BJ (cell line): ENCODE results near the gene UACA. TPM values are rescaled to one million over a fixed set of nuclear protein-coding genes. Genes with fewer than 3 reads are reported as not detected.

Experiments used
- CTCF ChIA-PET: fragments of 350-600 bp; formaldehyde crosslinking; extraction: SDS; loops from one replicate; lab custom pipeline; 2021; ENCODE audit warnings: antibody characterized with exemption, inconsistent platforms; lab: Yijun Ruan, JAX
- POLR2A ChIA-PET: fragments of 300-600 bp; sonication (Branson Sonifier 250); formaldehyde crosslinking; extraction: SDS; loops from one replicate; lab custom pipeline; 2021; ENCODE audit warnings: antibody characterized with exemption; lab: Charles Lee
- DNase-seq: peaks from one replicate; pipeline ENCODE4 v3.0.0-alpha.2; 2011; ENCODE audit warnings: low read depth
- H3K27me3 ChIP-seq: 2 replicates; pipeline ENCODE4 v1.6.0; 2011; ENCODE audit warnings: low read length; ENCODE audit not compliant: control insufficient read depth, insufficient read depth
- H3K36me3 ChIP-seq: 2 replicates; pipeline ENCODE4 v1.5.1; 2011; ENCODE audit warnings: low read length; ENCODE audit not compliant: control insufficient read depth, insufficient read depth
- H3K4me3 ChIP-seq: 2 replicates; pipeline ENCODE4 v1.5.1; 2011; ENCODE audit warnings: low read depth, mild to moderate bottlenecking, control low read depth, low read length
- polyA plus RNA-seq: library from polyadenylated mRNA; depleted of rRNA; stranded (reverse); fragments of >200 nt; gene quantifications from 2 replicates; pipeline ENCODE4 v1.2.3, GENCODE V29; 2011
- TF ChIP-seq, protein P1 (sequence below): IDR thresholded peaks from 2 replicates; pipeline ENCODE4 v1.5.1; 2011; ENCODE audit warnings: low read depth, mild to moderate bottlenecking, control low read depth, inconsistent platforms, low read length, moderate library complexity; ENCODE audit not compliant: insufficient read depth

The UACA gene
- polyA plus RNA-seq, 1 experiment = 143 TPM

DNA sequence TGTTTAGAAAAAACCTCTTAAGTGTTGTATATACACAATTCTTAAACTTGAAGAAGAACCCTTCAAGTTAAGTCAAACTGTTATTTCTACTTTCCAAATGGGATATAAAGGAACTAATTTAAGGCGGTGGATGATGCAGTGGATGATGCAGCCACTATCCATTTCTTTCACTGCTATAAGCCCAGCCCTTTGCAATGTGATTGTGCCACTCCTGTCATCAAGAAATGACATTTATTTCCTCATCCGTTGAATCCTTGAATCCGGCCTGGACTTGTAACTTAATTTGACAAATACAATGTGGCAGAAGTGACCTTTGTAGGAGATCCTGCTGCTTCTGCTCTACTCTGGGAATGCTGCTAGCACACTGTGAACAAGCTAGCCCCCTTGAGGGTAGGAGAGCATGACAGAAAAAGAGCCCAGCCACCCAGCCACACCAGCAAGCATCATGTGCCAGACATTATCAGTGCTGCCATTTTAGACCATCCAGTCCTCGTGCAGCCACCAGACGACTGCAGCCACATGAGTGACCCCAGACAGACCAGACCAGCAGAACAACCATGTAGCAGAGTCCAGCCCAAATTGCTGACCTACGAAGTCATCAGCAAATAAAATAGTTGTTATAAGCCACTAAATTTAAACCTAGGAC lies 47.4 kb downstream of the UACA start:
- CTCF ChIA-PET = interaction anchor here (0.6 to 1.7 kb wide), 5 partner anchors 9 to 147 kb away, joined by 3 to 5 read pairs (median 3); no protein-coding TSS in a partner anchor

DNA sequence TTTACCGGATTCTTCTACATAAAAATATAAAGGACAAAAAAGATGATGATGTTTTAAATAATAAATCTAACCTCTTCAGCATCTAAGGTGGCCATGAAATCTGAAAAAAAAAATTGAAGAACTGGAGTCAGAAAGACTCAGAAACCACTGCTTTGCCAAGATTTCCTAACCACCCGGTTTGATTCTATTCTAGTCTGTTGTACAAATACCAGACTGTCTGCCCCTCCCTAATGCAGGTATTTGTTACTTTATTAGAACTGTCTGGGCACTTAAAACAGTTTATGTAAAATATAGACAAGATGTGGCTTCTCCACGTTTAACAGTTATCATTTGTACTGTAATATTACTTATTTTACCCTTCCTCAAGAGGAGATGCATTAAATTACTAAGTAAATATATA lies 48.8 kb downstream of the UACA start:
- CTCF ChIA-PET = interaction anchor here (0.5 to 2.5 kb wide), 4 partner anchors 8 to 1066 kb away, joined by 3 to 16 read pairs (median 4); no protein-coding TSS in a partner anchor
- POLR2A ChIA-PET = no interaction called here
- no peaks in the 10 kb centered on the region for H3K27me3 ChIP-seq
- H3K4me3 ChIP-seq = no peak overlapping the region
- TF ChIP-seq, protein P1, sequence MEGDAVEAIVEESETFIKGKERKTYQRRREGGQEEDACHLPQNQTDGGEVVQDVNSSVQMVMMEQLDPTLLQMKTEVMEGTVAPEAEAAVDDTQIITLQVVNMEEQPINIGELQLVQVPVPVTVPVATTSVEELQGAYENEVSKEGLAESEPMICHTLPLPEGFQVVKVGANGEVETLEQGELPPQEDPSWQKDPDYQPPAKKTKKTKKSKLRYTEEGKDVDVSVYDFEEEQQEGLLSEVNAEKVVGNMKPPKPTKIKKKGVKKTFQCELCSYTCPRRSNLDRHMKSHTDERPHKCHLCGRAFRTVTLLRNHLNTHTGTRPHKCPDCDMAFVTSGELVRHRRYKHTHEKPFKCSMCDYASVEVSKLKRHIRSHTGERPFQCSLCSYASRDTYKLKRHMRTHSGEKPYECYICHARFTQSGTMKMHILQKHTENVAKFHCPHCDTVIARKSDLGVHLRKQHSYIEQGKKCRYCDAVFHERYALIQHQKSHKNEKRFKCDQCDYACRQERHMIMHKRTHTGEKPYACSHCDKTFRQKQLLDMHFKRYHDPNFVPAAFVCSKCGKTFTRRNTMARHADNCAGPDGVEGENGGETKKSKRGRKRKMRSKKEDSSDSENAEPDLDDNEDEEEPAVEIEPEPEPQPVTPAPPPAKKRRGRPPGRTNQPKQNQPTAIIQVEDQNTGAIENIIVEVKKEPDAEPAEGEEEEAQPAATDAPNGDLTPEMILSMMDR = no peak
- DNase-seq = no peak
- no peaks in the 10 kb centered on the region; the same call in 1 of the 2 replicates for H3K36me3 ChIP-seq

More for the DNA sequence above, 47.4 kb downstream of the UACA start:
- no peak for DNase-seq
- POLR2A ChIA-PET = no interaction called here
- Histone ChIP-seq H3K27me3 (no peaks in the 10 kb centered on the region), H3K4me3 (no peak overlapping the region), H3K36me3 (peaks cover 2% of the 10 kb centered on the region)
- TF ChIP-seq, protein P1 = no peak

DNA sequence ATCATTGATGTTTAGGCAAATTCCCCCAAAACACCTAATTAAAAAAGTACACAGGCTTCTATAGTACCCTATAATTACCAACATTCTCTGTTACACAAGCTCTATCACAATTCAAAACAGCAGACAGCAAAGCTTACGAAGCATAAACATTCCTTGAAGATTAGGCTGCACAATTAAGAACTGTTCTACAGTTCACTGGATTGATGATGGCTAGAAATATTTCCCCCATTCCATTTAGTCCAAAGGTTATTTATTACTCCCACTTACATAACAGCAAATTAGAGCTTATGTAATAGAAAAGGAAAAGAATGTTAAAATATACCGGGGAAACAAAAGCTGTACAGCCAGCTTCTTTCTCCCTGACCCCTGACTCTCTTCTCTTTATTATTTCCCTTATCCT lies 49.3 kb downstream of the UACA start:
- H3K4me3 ChIP-seq = no peak overlapping the region
- ChIA-PET POLR2A (no interaction called here), CTCF (interaction anchor here (0.5 to 2.5 kb wide), 3 partner anchors 9 to 161 kb away, joined by 3 to 16 read pairs (median 4); no protein-coding TSS in a partner anchor)
- H3K36me3 ChIP-seq = no peaks in the 10 kb centered on the region; the same call in 1 of the 2 replicates
- no peaks in the 10 kb centered on the region for H3K27me3 ChIP-seq
- TF ChIP-seq, protein P1 = no peak
- DNase-seq = no peak

DNA sequence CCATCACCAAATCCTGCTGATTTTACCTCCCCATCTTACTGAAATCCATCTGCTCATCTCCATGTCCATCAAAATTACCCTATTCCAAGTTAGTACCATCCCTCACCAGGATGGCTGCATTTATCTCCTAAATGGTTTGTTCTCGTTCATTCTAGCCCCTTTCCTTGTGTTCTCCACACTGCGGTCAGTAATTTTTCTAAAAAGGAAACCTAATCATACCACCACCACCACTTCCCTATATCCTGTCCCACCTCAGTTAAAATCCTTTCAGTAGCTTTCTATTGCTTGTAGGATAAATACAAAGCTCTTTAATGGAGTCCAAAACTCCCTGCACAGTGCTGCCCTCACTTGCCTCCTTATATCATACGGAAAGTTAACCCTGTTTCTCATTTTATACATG lies 51.1 kb downstream of the UACA start:
- POLR2A ChIA-PET = no interaction called here
- no peak for DNase-seq

GRCh38 chr15:70710714-70711113 lies 52.6 kb downstream of the UACA start:
- TF ChIP-seq, protein P1 = no peak
- H3K36me3 ChIP-seq = no peaks in the 10 kb centered on the region
- no peak for DNase-seq
- no peaks in the 10 kb centered on the region for H3K27me3 ChIP-seq
- ChIA-PET POLR2A (no interaction called here), CTCF (interaction anchor here (1.0 kb wide), 1 partner anchor 20 kb away, joined by 3 read pairs; no protein-coding TSS in a partner anchor)
- H3K4me3 ChIP-seq = no peak overlapping the region

More for the DNA sequence above, 51.1 kb downstream of the UACA start:
- Histone ChIP-seq H3K36me3 (no peaks in the 10 kb centered on the region), H3K27me3 (no peaks in the 10 kb centered on the region), H3K4me3 (no peak overlapping the region)
- CTCF ChIA-PET = interaction anchor here (1.2 to 1.5 kb wide), 2 partner anchors 93 to 99 kb away, joined by 4 to 5 read pairs; no protein-coding TSS in a partner anchor
- TF ChIP-seq, protein P1 = no peak
